GM12875 (cell line): Measurements from ENCODE around the gene CFAP73.
"Not testable (repeated sequence)": the region's sequence is repeated elsewhere in the genome, so short reads cannot be mapped to it uniquely, and the experiment has no call there.

ENCODE experiments used
- H3K4me3 ChIP-seq: one replicate; pipeline ENCODE4 v1.5.1; 2011; ENCODE audit warnings: low read depth, low read length, control low read depth
- CTCF ChIP-seq: IDR thresholded peaks from 2 replicates; pipeline ENCODE4 v1.5.1; 2011; ENCODE audit warnings: low read depth, mild to moderate bottlenecking, control low read depth, inconsistent platforms, low read length, moderate library complexity, borderline replicate concordance; ENCODE audit not compliant: insufficient read depth

The CFAP73 gene

GRCh38 chr12:113136128-113136989, 13.2 kb upstream of the CFAP73 start:
- no peak for TF ChIP-seq CTCF
- no peak overlapping the region for H3K4me3 ChIP-seq

DNA sequence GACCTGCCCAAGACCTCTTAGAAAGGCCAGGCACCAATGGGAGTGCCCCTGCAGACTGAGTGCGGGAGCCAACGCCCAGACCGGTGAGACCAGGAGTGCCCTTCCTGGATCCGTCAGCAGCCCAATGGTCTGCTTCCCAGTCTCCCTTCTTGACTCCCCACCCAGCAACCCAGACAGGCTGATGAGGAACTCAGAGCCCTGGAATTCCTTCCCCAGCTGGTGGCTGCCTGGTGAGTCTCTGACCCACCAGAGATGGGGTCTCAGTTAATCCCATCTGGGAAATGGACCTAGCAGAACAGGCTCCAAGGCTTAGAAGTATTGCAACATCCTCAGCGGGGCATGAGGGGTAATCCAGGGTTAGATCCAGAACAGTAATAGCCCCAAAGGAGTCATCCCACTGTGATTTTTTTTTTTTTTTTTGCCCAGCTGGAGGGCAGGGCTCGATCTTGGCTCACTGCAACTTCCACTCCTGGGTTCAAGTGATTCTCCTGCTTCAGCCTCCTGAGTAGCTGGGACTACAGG, 12.5 kb upstream of the CFAP73 start:
- no peak for TF ChIP-seq CTCF
- no peak overlapping the region for H3K4me3 ChIP-seq

DNA sequence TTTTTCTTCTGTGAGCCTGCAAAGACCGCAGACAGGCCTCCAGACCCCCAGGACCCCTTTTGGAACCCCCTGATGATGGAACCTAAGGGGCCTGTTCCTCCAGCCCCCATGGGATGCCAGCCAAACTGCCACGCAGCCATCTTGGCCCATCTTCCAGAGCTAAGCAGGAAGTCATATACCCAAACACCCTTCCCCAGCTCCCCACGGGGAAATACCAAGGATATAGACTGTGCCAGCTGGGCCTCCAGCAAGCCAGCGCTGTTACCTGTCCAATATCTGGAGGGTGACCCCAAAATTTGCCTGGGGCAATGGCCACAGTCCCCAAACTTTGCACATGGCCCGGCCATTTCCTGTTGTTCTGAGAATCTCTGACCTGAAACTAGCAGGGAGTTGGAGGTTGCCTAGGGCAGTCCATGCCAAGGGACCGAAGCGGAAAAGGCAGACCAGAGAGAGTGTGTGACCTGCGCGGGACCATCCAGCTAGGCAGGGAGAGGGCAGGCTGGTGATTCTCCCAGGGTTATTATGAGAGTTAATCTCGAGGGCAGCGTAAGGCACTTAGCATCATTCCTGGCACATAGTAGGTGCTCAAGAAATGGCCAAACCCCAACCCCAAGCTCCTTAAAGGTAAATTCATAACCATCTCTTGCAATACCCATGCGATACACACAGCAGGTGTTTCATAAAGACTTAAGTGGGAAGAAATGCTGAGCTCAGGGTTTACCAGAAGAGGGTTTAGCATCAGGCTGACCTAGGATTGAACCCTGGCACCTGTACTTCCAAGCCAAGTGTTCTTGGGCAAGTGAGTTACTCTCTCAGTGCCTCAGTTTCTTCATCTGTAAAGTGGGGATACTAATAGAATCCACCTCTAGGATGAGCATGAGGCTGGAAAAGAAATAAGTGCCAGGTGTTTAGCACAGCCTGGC, 11.4 kb upstream of the CFAP73 start:
- no peak for TF ChIP-seq CTCF
- H3K4me3 ChIP-seq: no peak overlapping the region

DNA sequence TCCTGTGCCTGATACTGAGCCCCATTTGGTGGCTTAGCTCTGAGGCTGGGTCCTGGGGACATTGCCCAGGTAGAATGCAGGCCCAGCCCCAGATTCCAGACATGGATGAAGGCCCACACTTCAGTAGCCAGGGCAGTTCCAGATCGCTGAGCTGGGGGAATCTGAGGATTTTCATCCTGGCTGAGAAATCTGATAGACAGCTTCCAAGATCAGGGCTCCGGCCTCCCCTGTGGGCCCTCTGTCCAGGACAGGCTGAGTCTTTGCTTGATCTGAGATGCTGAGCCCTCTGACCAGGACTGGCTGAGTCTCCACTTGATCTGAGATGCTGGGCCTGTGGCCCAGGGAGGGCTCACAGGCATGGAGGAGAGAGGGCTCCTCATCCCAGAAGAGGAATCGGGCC, 10.7 kb upstream of the CFAP73 start:
- no peak overlapping the region for H3K4me3 ChIP-seq
- no peak for TF ChIP-seq CTCF

- no peak for TF ChIP-seq CTCF
- no peak overlapping the region for H3K4me3 ChIP-seq
Observed at GRCh38 chr12:113140706-113141105, 8.8 kb upstream of the CFAP73 start.

GRCh38 chr12:113141716-113142115, 7.8 kb upstream of the CFAP73 start:
- not testable (repeated sequence) for H3K4me3 ChIP-seq

- no peak for TF ChIP-seq CTCF
- no peak overlapping the region for H3K4me3 ChIP-seq
Observed at GRCh38 chr12:113142173-113142885, 7.2 kb upstream of the CFAP73 start.
